Neural cell (in vitro differentiated cells): ENCODE measurements around the gene CALY. TPM values are rescaled to one million over a fixed set of nuclear protein-coding genes. Genes with fewer than 3 reads are reported as not detected.
A peak's percentile ranks its signal among the peaks of the same experiment; 100 is the strongest.

Experiments
- H2AFZ ChIP-seq: fragments of 200-600, 300-800 bp; sonication (generic), shearing (Covaris generic); 2 replicates; pipeline ENCODE4 v1.6.0; 2014; ENCODE audit warnings: low read depth, mild to moderate bottlenecking, antibody characterized with exemption, low read length, moderate library complexity
- H3F3A ChIP-seq: fragments of 200-600 bp; shearing (Covaris generic); 2 replicates; pipeline ENCODE4 v1.6.1; 2016; ENCODE audit warnings: mild to moderate bottlenecking, moderate library complexity, mixed read lengths, antibody characterized with exemption, low read length; ENCODE audit not compliant: insufficient read depth, poor library complexity, severe bottlenecking
- H3K27ac ChIP-seq: fragments of 200-600, 300-800 bp; sonication (generic), shearing (Covaris generic); 2 replicates; pipeline ENCODE4 v1.5.1; 2014; ENCODE audit warnings: mild to moderate bottlenecking, low read length, moderate library complexity
- H3K27me3 ChIP-seq: fragments of 300-800, 200-600 bp; sonication (generic), shearing (Covaris generic); 2 replicates; pipeline ENCODE4 v1.6.0; 2014; ENCODE audit warnings: mild to moderate bottlenecking, low read depth, low read length, moderate library complexity; ENCODE audit not compliant: insufficient read depth
- H3K36me3 ChIP-seq: fragments of 300-800, 200-600 bp; sonication (generic), shearing (Covaris generic); 2 replicates; pipeline ENCODE4 v1.5.1; 2014; ENCODE audit warnings: mild to moderate bottlenecking, antibody characterized with exemption, low read length, moderate library complexity; ENCODE audit not compliant: insufficient read depth
- H3K4me2 ChIP-seq: fragments of 300-800, 200-600 bp; sonication (generic), shearing (Covaris generic); 2 replicates; pipeline ENCODE4 v1.6.0; 2014; ENCODE audit warnings: mild to moderate bottlenecking, low read length
- H3K4me3 ChIP-seq: fragments of 300-800, 200-600 bp; sonication (generic), shearing (Covaris generic); 2 replicates; pipeline ENCODE4 v1.5.1; 2014; ENCODE audit warnings: mild to moderate bottlenecking, low read length, moderate library complexity
- H3K79me2 ChIP-seq: fragments of 200-600 bp; shearing (Covaris generic); replicated peaks from 2 replicates; pipeline ENCODE4 v1.6.0; 2014; ENCODE audit warnings: mild to moderate bottlenecking, low read length, moderate library complexity; ENCODE audit not compliant: insufficient read depth
- H3K9ac ChIP-seq: fragments of 300-800, 200-600 bp; sonication (generic), shearing (Covaris generic); 2 replicates; pipeline ENCODE4 v1.6.1; 2016; ENCODE audit warnings: mild to moderate bottlenecking, low read length, mixed read lengths
- H3K9me2 ChIP-seq: fragments of 200-600 bp; shearing (Covaris generic); 2 replicates; pipeline ENCODE4 v1.6.1; 2016; ENCODE audit warnings: mild to moderate bottlenecking, low read length, mixed read lengths; ENCODE audit not compliant: insufficient read depth
- H3K9me3 ChIP-seq: fragments of 200-600, 300-800 bp; sonication (generic), shearing (Covaris generic); 2 replicates; pipeline ENCODE4 v1.6.1; 2016; ENCODE audit warnings: mild to moderate bottlenecking, mixed run types, low read length, moderate library complexity, mixed read lengths
- H4K20me1 ChIP-seq: fragments of 200-600 bp; shearing (Covaris generic); 2 replicates; pipeline ENCODE4 v1.6.1; 2016; ENCODE audit warnings: mild to moderate bottlenecking, mixed run types; ENCODE audit not compliant: insufficient read depth
- CTCF ChIP-seq: fragments of 450-650 bp; IDR thresholded peaks from 2 replicates; pipeline ENCODE4 v1.5.1; 2014; ENCODE audit warnings: antibody characterized with exemption, mild to moderate bottlenecking, moderate library complexity; ENCODE audit not compliant: poor library complexity, severe bottlenecking
- EP300 ChIP-seq: fragments of 450-650 bp; conservative IDR thresholded peaks from 2 replicates; pipeline ENCODE4 v1.6.1; 2014; ENCODE audit warnings: antibody characterized with exemption, mild to moderate bottlenecking, moderate library complexity; ENCODE audit not compliant: poor library complexity, severe bottlenecking
- EZH2 ChIP-seq: fragments of 200-600, 300-800 bp; shearing (Covaris generic), sonication (generic); IDR thresholded peaks from 2 replicates; pipeline ENCODE4 v1.6.1; 2014; ENCODE audit warnings: antibody characterized with exemption, low read length, borderline replicate concordance, mild to moderate bottlenecking; ENCODE audit not compliant: insufficient read depth, poor library complexity, severe bottlenecking
- MXI1 ChIP-seq: fragments of 450-650 bp; conservative IDR thresholded peaks from 2 replicates; pipeline ENCODE4 v1.6.1; 2014; ENCODE audit warnings: antibody characterized with exemption, mild to moderate bottlenecking; ENCODE audit not compliant: poor library complexity, severe bottlenecking
- POLR2AphosphoS5 ChIP-seq: IDR thresholded peaks from 2 replicates; pipeline ENCODE4 v1.6.1; 2012
- RAD21 ChIP-seq: fragments of 450-650 bp; conservative IDR thresholded peaks from 2 replicates; pipeline ENCODE4 v1.6.1; 2014; ENCODE audit warnings: antibody characterized with exemption, mild to moderate bottlenecking, moderate library complexity
- REST ChIP-seq: IDR thresholded peaks from 2 replicates; pipeline ENCODE4 v1.6.1; 2012; ENCODE audit warnings: borderline replicate concordance
- SMC3 ChIP-seq: fragments of 450-650 bp; conservative IDR thresholded peaks from 2 replicates; pipeline ENCODE4 v1.6.1; 2014; ENCODE audit warnings: antibody characterized with exemption, mild to moderate bottlenecking, moderate library complexity; ENCODE audit not compliant: poor library complexity
- TAF1 ChIP-seq: IDR thresholded peaks from 2 replicates; pipeline ENCODE4 v1.6.1; 2012; ENCODE audit warnings: low read depth
- polyA plus RNA-seq: library from polyadenylated mRNA; depleted of rRNA; stranded (reverse); fragments of >200 nt; gene quantifications from 2 replicates; pipeline ENCODE4 v1.2.3, GENCODE V29; 2014

Gene CALY
- polyA plus RNA-seq, 1 donor from 2014 or later, result 3.7 TPM

GRCh38 chr10:133326223-133326551 lies 10.5 kb downstream of the CALY start:
- Histone ChIP-seq H3K4me3 (peak overlapping the region; percentile 58), H3K36me3 (no peaks in the 10 kb centered on the region), H3K4me2 (no peak overlapping the region), H3K27me3 (peaks cover 25% of the 10 kb centered on the region), H3F3A (no peaks in the 10 kb centered on the region), H2AFZ (no peak overlapping the region), H3K9ac (peak overlapping the region; percentile 36), H3K9me3 (no peaks in the 10 kb centered on the region), H4K20me1 (no peaks in the 10 kb centered on the region), H3K9me2 (no peaks in the 10 kb centered on the region), H3K27ac (no peak overlapping the region), H3K79me2 (no peaks in the 10 kb centered on the region)
- TF ChIP-seq RAD21 (no peak), EZH2 (no peak), EP300 (no peak), POLR2AphosphoS5 (no peak), MXI1 (no peak), REST (no peak), CTCF (no peak), TAF1 (no peak), SMC3 (no peak)

- no peak overlapping the region for H3K4me2 ChIP-seq
- peak overlapping the region; percentile 58 for H3K4me3 ChIP-seq
- no peak overlapping the region for H3K27ac ChIP-seq
- no peaks in the 10 kb centered on the region for H3K9me2 ChIP-seq
- no peaks in the 10 kb centered on the region for H3K9me3 ChIP-seq
- TF ChIP-seq MXI1, result no peak
- no peak for TF ChIP-seq TAF1
- no peak for TF ChIP-seq EZH2
- TF ChIP-seq EP300, result no peak
- TF ChIP-seq REST, result no peak
- TF ChIP-seq SMC3, result no peak
- TF ChIP-seq POLR2AphosphoS5, result no peak
- no peak for TF ChIP-seq CTCF
- no peak for TF ChIP-seq RAD21
- peaks cover 25% of the 10 kb centered on the region for H3K27me3 ChIP-seq
- no peak overlapping the region for H2AFZ ChIP-seq
- no peaks in the 10 kb centered on the region for H4K20me1 ChIP-seq
- no peaks in the 10 kb centered on the region for H3F3A ChIP-seq
- no peaks in the 10 kb centered on the region for H3K36me3 ChIP-seq
- no peaks in the 10 kb centered on the region for H3K79me2 ChIP-seq
- H3K9ac ChIP-seq, result peak overlapping the region; percentile 36
Observed at GRCh38 chr10:133325440-133326222, 11.1 kb downstream of the CALY start.
